ENCODE results near the gene CFAP54. TPM values are rescaled to one million over a fixed set of nuclear protein-coding genes. Genes with fewer than 3 reads are reported as not detected.
"Not testable (repeated sequence)": the region's sequence is repeated elsewhere in the genome, so short reads cannot be mapped to it uniquely, and the experiment has no call there.

The CFAP54 gene
- total RNA-seq, 1 experiment from 2014 or later = 0.09 TPM

GRCh38 chr12:96457191-96457930, 32.0 kb upstream of the CFAP54 start (continued):
- TF ChIP-seq NFATC4 (CRISPR knock-in tag; IDR thresholded peaks at IDR 0.05) (no peak), GABPB1 (CRISPR knock-in tag; IDR thresholded peaks at IDR 0.05) (no peak), AR (CRISPR knock-in tag; IDR thresholded peaks at IDR 0.05) (no peak), ATF1 (CRISPR knock-in tag; IDR thresholded peaks at IDR 0.05) (no peak), ZNF416 (CRISPR knock-in tag; IDR thresholded peaks at IDR 0.05) (no peak), OVOL2 (CRISPR knock-in tag; IDR thresholded peaks at IDR 0.05; ENCODE audit: borderline replicate concordance) (no peak), NFE2L1 (CRISPR knock-in tag; IDR thresholded peaks at IDR 0.05) (no peak), RELA (CRISPR knock-in tag; IDR thresholded peaks at IDR 0.05; ENCODE audit: borderline replicate concordance) (no peak)

GRCh38 chr12:96459281-96459680, 30.1 kb upstream of the CFAP54 start:
- DNase-seq (ENCODE audit: low spot score); CTCF ChIA-PET; H3K4me3 Mint-ChIP-seq; POLR2A ChIA-PET; H3K27me3 Mint-ChIP-seq (ENCODE audit: low read depth); H3K4me1 Mint-ChIP-seq; H3K36me3 Mint-ChIP-seq; H3K9me3 Mint-ChIP-seq; H3K27ac Mint-ChIP-seq; ATAC-seq: not testable (repeated sequence)

- TF ChIP-seq ATF6 (CRISPR knock-in tag; IDR thresholded peaks at IDR 0.05) = no peak
- no peak for TF ChIP-seq ZMAT4 (CRISPR knock-in tag; IDR thresholded peaks at IDR 0.05)
- TF ChIP-seq SMAD4 (CRISPR knock-in tag; IDR thresholded peaks at IDR 0.05) = no peak
- TF ChIP-seq ATF2 (CRISPR knock-in tag; IDR thresholded peaks at IDR 0.05; ENCODE audit: borderline replicate concordance, low read depth) = no peak
- no peak for TF ChIP-seq ETV6 (CRISPR knock-in tag; IDR thresholded peaks at IDR 0.05)
- TF ChIP-seq ATF3 (CRISPR knock-in tag; conservative IDR thresholded peaks at IDR 0.05) = no peak
- TF ChIP-seq E2F1 (CRISPR knock-in tag; IDR thresholded peaks at IDR 0.05) = no peak
- ChIA-PET POLR2A (no interaction called here), CTCF (interaction anchor here (0.8 to 2.3 kb wide), 4 partner anchors 54 to 464 kb away, joined by 4 to 6 read pairs (median 4); partner anchors contain the start of gene CDK17)
- no peak for DNase-seq (ENCODE audit: low spot score)
- Mint-ChIP-seq H3K27me3 (ENCODE audit: low read depth) (no peaks in the 10 kb centered on the region), H3K4me1 (no peaks in the 10 kb centered on the region), H3K9me3 (no peaks in the 10 kb centered on the region), H3K4me3 (no peak overlapping the region), H3K27ac (no peak overlapping the region), H3K36me3 (no peaks in the 10 kb centered on the region)
- ATAC-seq = no peak
Observed at GRCh38 chr12:96462571-96463280, 26.7 kb upstream of the CFAP54 start.
